H1 (cell line): Measurements from ENCODE around the gene DOCK6. TPM values are rescaled to one million over a fixed set of nuclear protein-coding genes. Genes with fewer than 3 reads are reported as not detected.

Experiments
- CTCF ChIA-PET: fragments of 300-600 bp; sonication (Branson Sonifier 250); formaldehyde crosslinking; loops from one replicate; lab custom pipeline; 2021; ENCODE audit not compliant: partially characterized antibody; lab: Charles Lee
- POLR2A ChIA-PET: fragments of 300-600 bp; sonication (Branson Sonifier 250); formaldehyde crosslinking; loops from one replicate; lab custom pipeline; 2021; ENCODE audit warnings: inconsistent platforms; ENCODE audit not compliant: partially characterized antibody; lab: Charles Lee
- DNase-seq, 2 experiments: peaks; one replicate each; pipeline versions ENCODE4 v3.0.0 to v3.0.0-alpha.2; 2010 to 2022; ENCODE audit warnings: low spot score in 2 of 2, low read depth in 1 of 2, mixed read lengths in 1 of 2
- FAIRE-seq: peaks from 2 replicates; lab custom pipeline; 2011; peaks lifted over from hg19 to GRCh38; lab: Jason Lieb, UNC
- H2AFZ ChIP-seq: 2 replicates; pipeline ENCODE4 v1.8.1; 2012; ENCODE audit warnings: low read length, inconsistent platforms
- H2AK5ac ChIP-seq: 2 replicates; pipeline ENCODE4 v1.6.1; 2013; ENCODE audit warnings: low read depth, low read length
- H2BK120ac ChIP-seq: replicated peaks from 2 replicates; pipeline ENCODE3; 2013; ENCODE audit warnings: low read depth, low read length, inconsistent platforms
- H2BK12ac ChIP-seq: 2 replicates; pipeline ENCODE4 v1.6.1; 2013; ENCODE audit warnings: low read depth, low read length
- H2BK15ac ChIP-seq: 2 replicates; pipeline ENCODE4 v1.6.1; 2013; ENCODE audit warnings: low read length
- H2BK20ac ChIP-seq: 2 replicates; pipeline ENCODE4 v1.6.1; 2013; ENCODE audit warnings: low read length
- H2BK5ac ChIP-seq: 2 replicates; pipeline ENCODE4 v1.6.1; 2013; ENCODE audit warnings: low read depth, low read length
- H3K14ac ChIP-seq: 2 replicates; pipeline ENCODE4 v1.6.1; 2013; ENCODE audit warnings: inconsistent platforms; ENCODE audit not compliant: insufficient read length
- H3K18ac ChIP-seq: 2 replicates; pipeline ENCODE4 v1.6.1; 2013; ENCODE audit warnings: low read length; ENCODE audit errors: extremely low read depth
- H3K23ac ChIP-seq: 2 replicates; pipeline ENCODE4 v1.6.1; 2013; ENCODE audit warnings: inconsistent platforms; ENCODE audit not compliant: insufficient read length
- H3K23me2 ChIP-seq: 2 replicates; pipeline ENCODE4 v1.6.1; 2013; ENCODE audit warnings: low read depth, low read length
- H3K27ac ChIP-seq: 2 replicates; pipeline ENCODE4 v1.6.1; 2011; ENCODE audit warnings: low read depth, low read length, inconsistent platforms
- H3K27me3 ChIP-seq, 4 experiments: replicated peaks in 1 of 4; 1 replicate in 1 of 4; 2 replicates in 3 of 4; pipeline versions ENCODE4 v1.6.1 to v1.8.1; 2011 to 2013; ENCODE audit warnings: low read length in 3 of 4, mild to moderate bottlenecking in 3 of 4, inconsistent platforms in 2 of 4, mixed read lengths in 2 of 4, moderate library complexity in 1 of 4; ENCODE audit not compliant: control insufficient read depth in 3 of 4, insufficient read depth in 3 of 4; ENCODE audit errors: extremely low read depth in 1 of 4
- H3K36me3 ChIP-seq, 4 experiments: 2 replicates each; pipeline versions ENCODE4 v1.6.1 to v1.8.1; 2011 to 2013; ENCODE audit warnings: mild to moderate bottlenecking in 4 of 4, low read length in 3 of 4, moderate library complexity in 2 of 4, control low read depth in 1 of 4, inconsistent platforms in 1 of 4; ENCODE audit not compliant: insufficient read depth in 4 of 4, control insufficient read depth in 2 of 4
- H3K4ac ChIP-seq: replicated peaks from 2 replicates; pipeline ENCODE3; 2013; ENCODE audit warnings: low read length, low read depth, mixed read lengths, inconsistent platforms; ENCODE audit not compliant: insufficient read length
- H3K4me1 ChIP-seq, 4 experiments: replicated peaks in 1 of 4; 1 replicate in 1 of 4; 2 replicates in 3 of 4; pipeline versions ENCODE4 v1.6.1 to v1.8.1; 2011 to 2013; ENCODE audit warnings: low read length in 3 of 4, inconsistent platforms in 2 of 4, mixed read lengths in 1 of 4; ENCODE audit not compliant: insufficient read depth in 4 of 4, control insufficient read depth in 3 of 4
- H3K4me2 ChIP-seq, 2 experiments: 2 replicates each; pipeline versions ENCODE4 v1.6.1 to v1.8.1; 2011 to 2013; ENCODE audit warnings: low read depth in 2 of 2, low read length in 2 of 2, control low read depth in 1 of 2, inconsistent platforms in 1 of 2, mild to moderate bottlenecking in 1 of 2; ENCODE audit not compliant: insufficient read depth in 1 of 2
- H3K4me3 ChIP-seq, 4 experiments: fragments of 200-600, 300-600 bp in 1 of 4; sonication (generic), shearing (Covaris generic), sonication (Bioruptor Twin) in 1 of 4; 2 replicates each; pipeline versions ENCODE4 v1.5.1 to v1.8.1; 2011 to 2016; ENCODE audit warnings: low read length in 4 of 4, low read depth in 3 of 4, control low read depth in 2 of 4, inconsistent platforms in 2 of 4, mild to moderate bottlenecking in 2 of 4, mixed read lengths in 1 of 4, moderate library complexity in 1 of 4; ENCODE audit not compliant: insufficient read depth in 2 of 4; ENCODE audit errors: extremely low read depth in 1 of 4
- H3K56ac ChIP-seq: replicated peaks from 2 replicates; pipeline ENCODE3; 2013; ENCODE audit warnings: low read depth, mild to moderate bottlenecking, mixed read lengths, low read length, inconsistent platforms; ENCODE audit not compliant: insufficient read length
- H3K79me1 ChIP-seq: 2 replicates; pipeline ENCODE4 v1.6.1; 2013; ENCODE audit warnings: low read depth, low read length, control low read depth
- H3K79me2 ChIP-seq, 2 experiments: 2 replicates each; pipeline versions ENCODE4 v1.6.1 to v1.8.1; 2012 to 2013; ENCODE audit warnings: low read length in 2 of 2, mild to moderate bottlenecking in 2 of 2, inconsistent platforms in 1 of 2; ENCODE audit not compliant: insufficient read depth in 2 of 2, control insufficient read depth in 1 of 2
- H3K9ac ChIP-seq, 4 experiments: replicated peaks in 1 of 4; 1 replicate in 1 of 4; 2 replicates in 3 of 4; pipeline versions ENCODE4 v1.6.1 to v1.8.1; 2011 to 2013; ENCODE audit warnings: low read depth in 3 of 4, low read length in 3 of 4, control low read depth in 2 of 4, mild to moderate bottlenecking in 2 of 4, moderate library complexity in 2 of 4, inconsistent platforms in 1 of 4; ENCODE audit errors: extremely low read depth in 1 of 4
- H3K9me3 ChIP-seq, 2 experiments: 2 replicates each; pipeline versions ENCODE4 v1.6.1 to v1.8.1; 2012 to 2013; ENCODE audit warnings: mild to moderate bottlenecking in 2 of 2, moderate library complexity in 2 of 2, control low read depth in 1 of 2, inconsistent platforms in 1 of 2, low read depth in 1 of 2, low read length in 1 of 2, mixed read lengths in 1 of 2; ENCODE audit not compliant: insufficient read depth in 2 of 2
- H4K20me1 ChIP-seq, 2 experiments: replicated peaks in 1 of 2; 2 replicates each; pipeline versions ENCODE3 to v1.8.1; 2011 to 2013; ENCODE audit warnings: inconsistent platforms in 2 of 2, low read length in 2 of 2, mild to moderate bottlenecking in 1 of 2; ENCODE audit not compliant: insufficient read depth in 2 of 2, control insufficient read depth in 1 of 2
- H4K5ac ChIP-seq: 2 replicates; pipeline ENCODE4 v1.6.1; 2013; ENCODE audit warnings: low read length, low read depth, mixed read lengths, inconsistent platforms; ENCODE audit not compliant: insufficient read length
- H4K8ac ChIP-seq: 2 replicates; pipeline ENCODE4 v1.8.0; 2013; ENCODE audit warnings: mild to moderate bottlenecking, moderate library complexity, low read length, inconsistent platforms; ENCODE audit not compliant: insufficient read depth; ENCODE audit errors: extremely low read depth
- H4K91ac ChIP-seq: replicated peaks from 2 replicates; pipeline ENCODE3; 2013; ENCODE audit warnings: low read length, mixed read lengths, inconsistent platforms; ENCODE audit not compliant: insufficient read length
- CHD1 ChIP-seq: IDR thresholded peaks from 2 replicates; pipeline ENCODE4 v1.6.1; 2012; ENCODE audit warnings: low read depth, low read length, improper control_type of control experiment
- CREB1 ChIP-seq: IDR thresholded peaks from 2 replicates; pipeline ENCODE4 v1.6.1; 2012; ENCODE audit warnings: inconsistent platforms
- CTCF ChIP-seq, 3 experiments: IDR thresholded peaks; 1 replicate in 2 of 3; 2 replicates in 1 of 3; pipeline versions ENCODE4 v1.5.1 to v1.6.1; 2011; ENCODE audit warnings: low read length in 3 of 3, mild to moderate bottlenecking in 3 of 3, inconsistent platforms in 2 of 3, low read depth in 1 of 3, moderate library complexity in 1 of 3; ENCODE audit not compliant: insufficient read depth in 1 of 3; ENCODE audit errors: control extremely low read depth in 1 of 3
- HDAC6 ChIP-seq: IDR thresholded peaks from one replicate; pipeline ENCODE4 v1.7.1; 2012; ENCODE audit warnings: low read depth, mild to moderate bottlenecking, inconsistent platforms, low read length, moderate library complexity
- JUN ChIP-seq: IDR thresholded peaks from 2 replicates; pipeline ENCODE4 v1.6.1; 2011; ENCODE audit warnings: low read depth, mild to moderate bottlenecking, improper control_type of control experiment, low read length
- MAX ChIP-seq: IDR thresholded peaks from 2 replicates; pipeline ENCODE4 v1.6.1; 2012; ENCODE audit warnings: inconsistent platforms
- RBBP5 ChIP-seq: IDR thresholded peaks from 2 replicates; pipeline ENCODE4 v1.7.1; 2012; ENCODE audit warnings: low read depth, mild to moderate bottlenecking, inconsistent platforms, low read length, moderate library complexity, borderline replicate concordance
- RXRA ChIP-seq: IDR thresholded peaks from 2 replicates; pipeline ENCODE4 v1.6.1; 2011; ENCODE audit warnings: low read depth, mild to moderate bottlenecking, low read length, moderate library complexity; ENCODE audit not compliant: insufficient read depth
- SIRT6 ChIP-seq: IDR thresholded peaks from one replicate; pipeline ENCODE4 v1.7.1; 2012; ENCODE audit warnings: low read length, inconsistent platforms
- SUZ12 ChIP-seq: fragments of 200-600 bp; sonication (generic); IDR thresholded peaks from 2 replicates; pipeline ENCODE4 v1.6.1; 2012; ENCODE audit warnings: mild to moderate bottlenecking, inconsistent platforms, low read length, moderate library complexity, mixed read lengths
- TAF7 ChIP-seq: optimal IDR thresholded peaks from 2 replicates; pipeline ENCODE3; 2011; ENCODE audit warnings: low read depth, mild to moderate bottlenecking, inconsistent platforms, low read length, moderate library complexity, borderline replicate concordance
- TEAD4 ChIP-seq: IDR thresholded peaks from 2 replicates; pipeline ENCODE4 v1.6.1; 2012; ENCODE audit warnings: low read depth, low read length, inconsistent platforms, mixed read lengths
- WGBS, 2 experiments: shearing (Covaris generic) in 1 of 2; methylation state at CpG; one replicate each; pipeline versions ENCODE4 v1.1.6 to v1.1.7; 2013 to 2015; ENCODE audit warnings: low lambda C conversion rate in 2 of 2, mixed read lengths in 2 of 2, inconsistent platforms in 1 of 2, low coverage in 1 of 2, missing lambda C conversion rate in 1 of 2; ENCODE audit not compliant: insufficient replicate concordance in 2 of 2, insufficient coverage in 1 of 2, insufficient read length in 1 of 2; ENCODE audit errors: extremely low coverage in 1 of 2, missing lambda C conversion rate in 1 of 2; 5-methylcytosine and 5-hydroxymethylcytosine counted together
- polyA plus RNA-seq, 7 experiments: library from polyadenylated mRNA; depleted of rRNA in 3 of 7; stranded (reverse) in 5 of 7; unstranded in 2 of 7; fragments of >200 nt in 5 of 7; fragments of 200-250 nt in 2 of 7; gene quantifications; 1 replicate in 5 of 7; 2 replicates in 1 of 7; 4 replicates in 1 of 7; pipeline versions ENCODE4 v1.2.1 to v1.2.3, GENCODE V29; 2011 to 2013; ENCODE audit warnings: missing spikeins in 2 of 7, mixed read lengths in 2 of 7
- total RNA-seq: library from RNA; stranded (reverse); fragmentation: NEBNext Ultra II Directional; extraction: Animal tissue kit (Norgen Biotek cat#: 25700); gene quantifications from 2 replicates; pipeline ENCODE4 v1.2.1, GENCODE V29; 2021

DOCK6 gene
- total and polyA plus RNA-seq, 2 of the 8 experiments (the other 6 are each of a cell fraction or from before 2014, with no cell fraction given) = 25.5 to 54.7 TPM

DNA sequence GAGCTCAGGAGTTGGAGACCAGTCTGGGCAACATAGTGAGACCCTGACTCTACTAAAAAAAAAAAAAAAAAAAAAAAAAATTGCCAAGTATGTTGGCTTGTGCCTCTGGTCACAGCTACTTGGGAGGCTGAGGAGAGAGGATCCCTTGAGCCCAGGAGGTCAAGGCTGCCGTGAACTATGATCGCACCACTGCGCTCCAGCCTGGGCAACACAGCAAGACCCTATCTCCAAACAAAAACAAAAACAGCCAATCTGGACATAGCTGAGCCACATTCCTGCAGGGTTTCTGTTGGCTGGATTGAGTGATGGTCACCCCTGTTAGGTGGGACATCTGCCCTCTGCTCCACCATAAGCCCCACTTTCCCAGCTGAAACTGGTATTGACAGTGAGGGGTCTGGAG lies 36.5 kb downstream of the DOCK6 start:
- H3K4me3 ChIP-seq = no peak overlapping the region
- H3K23me2 ChIP-seq = no peaks in the 10 kb centered on the region; the same call in 1 of the 2 replicates
- H3K4me2 ChIP-seq = no peak overlapping the region
- WGBS, 2 experiments = 96% methylated on average over 3 of the region's 3 CpGs; no CpG with 5 or more reads in 1 of the 2 experiments
- peaks cover 11 to 20% (median 15%) of the 10 kb centered on the region in 4 experiments for H3K36me3 ChIP-seq
- no peak overlapping the region for H4K8ac ChIP-seq
- no peak overlapping the region for H2BK120ac ChIP-seq
- H2BK5ac ChIP-seq = no peak overlapping the region
- no peak overlapping the region for H2BK20ac ChIP-seq
- DNase-seq = no peak
- POLR2A ChIA-PET = interaction anchor here (1.4 kb wide), 1 partner anchor 11 kb away, joined by 4 read pairs; no protein-coding TSS in a partner anchor
- no peak overlapping the region for H2BK12ac ChIP-seq
- H3K9ac ChIP-seq = no peak overlapping the region
- H4K5ac ChIP-seq = no peak overlapping the region
- no peak overlapping the region for H3K18ac ChIP-seq
- no peak overlapping the region for H3K14ac ChIP-seq
- no peak overlapping the region for H3K56ac ChIP-seq
- H3K27ac ChIP-seq = no peak overlapping the region
- H4K91ac ChIP-seq = no peak overlapping the region
- peaks cover 0 to 6% of the 10 kb centered on the region in 2 experiments for H4K20me1 ChIP-seq
- H3K4ac ChIP-seq = no peak overlapping the region
- H3K27me3 ChIP-seq = no peaks in the 10 kb centered on the region
- H3K23ac ChIP-seq = no peak overlapping the region
- peaks cover 7% of the 10 kb centered on the region in 2 experiments; a peak in 2 of 4 replicates for H3K9me3 ChIP-seq
- H3K4me1 ChIP-seq = no peaks in the 10 kb centered on the region
- no peak overlapping the region for H2AK5ac ChIP-seq
- no peak for FAIRE-seq
- H2BK15ac ChIP-seq = no peak overlapping the region
- TF ChIP-seq MAX (no peak), RXRA (no peak), TEAD4 (no peak), CHD1 (no peak), JUN (no peak), SIRT6 (no peak), TAF7 (no peak), CTCF (IDR thresholded peaks at IDR 0.05; ENCODE audit: control extremely low read depth in 1 of 3, insufficient read depth in 1 of 3, low read depth in 1 of 3, low read length in 3 of 3) (no peak; a peak in 1 of 4 replicates), CREB1 (no peak), SUZ12 (no peak), RBBP5 (no peak), HDAC6 (no peak)
- no peaks in the 10 kb centered on the region for H3K79me1 ChIP-seq
- CTCF ChIA-PET = interaction anchor here (0.6 to 2.2 kb wide), 6 partner anchors 17 to 209 kb away, joined by 3 to 10 read pairs (median 4); partner anchors contain the start of genes ODAD3 and PRKCSH
- H2AFZ ChIP-seq = no peak overlapping the region
- no peaks in the 10 kb centered on the region for H3K79me2 ChIP-seq
